ENCODE measurements around the gene A2M.

A2M gene

DNA sequence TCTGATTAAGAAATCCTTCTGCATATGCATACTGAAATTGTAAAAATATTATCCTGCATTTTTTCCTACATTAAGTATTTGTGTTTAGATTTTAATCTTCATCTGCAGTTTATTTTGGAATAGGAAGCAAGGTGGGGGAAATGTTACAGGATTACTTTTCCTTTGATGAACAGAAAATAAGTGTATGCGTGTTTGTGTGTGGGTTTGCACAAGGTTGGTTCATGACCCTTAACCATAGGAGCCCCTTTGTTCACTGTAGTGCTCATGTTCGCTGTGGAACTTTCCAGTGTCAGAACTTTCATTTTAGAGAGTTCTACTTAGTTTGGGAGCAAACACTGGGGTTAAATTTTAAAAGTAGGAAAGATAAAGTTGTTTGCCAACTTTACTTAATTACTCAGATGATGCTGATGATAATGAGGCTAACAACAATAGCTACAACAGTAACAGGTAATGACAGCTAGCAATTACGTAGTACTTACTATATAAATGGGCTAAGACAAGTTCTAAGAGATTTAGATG lies 6.4 kb upstream of the A2M start:
- no peak for FAIRE-seq
- no peak for DNase-seq (ENCODE audit: low spot score)

DNA sequence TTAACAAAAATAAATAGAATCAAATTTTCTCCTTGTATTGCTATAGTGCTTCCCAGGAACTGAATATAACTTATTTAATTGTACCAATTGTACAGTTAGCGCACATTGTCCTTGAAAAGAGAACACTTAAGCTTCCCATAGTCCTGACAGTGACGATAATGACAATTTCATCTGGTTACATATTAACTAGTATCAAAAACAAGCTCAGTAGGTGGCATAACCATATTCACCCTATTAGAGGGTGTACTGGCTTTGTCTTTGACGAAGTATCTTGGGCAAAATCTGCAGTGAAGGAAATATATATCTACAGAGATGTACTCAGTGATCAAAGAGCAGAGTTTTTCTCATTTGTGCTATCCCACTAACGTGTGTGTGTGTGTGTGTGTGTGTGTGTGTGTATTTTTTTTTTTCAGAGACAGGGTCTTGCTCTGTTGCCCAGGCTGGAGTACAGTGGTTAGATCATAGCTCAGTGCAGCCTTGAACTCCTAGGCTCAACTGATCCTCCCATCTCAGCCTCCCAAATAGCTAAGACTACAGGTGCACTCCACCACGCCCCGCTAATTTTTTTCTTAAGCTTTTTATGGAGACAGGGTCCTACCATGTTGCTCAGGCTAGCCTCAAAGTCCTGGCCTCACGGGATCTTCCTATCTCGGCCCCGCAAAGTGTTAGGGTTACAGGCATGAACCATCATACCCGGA lies 4.9 kb upstream of the A2M start:
- no peak for DNase-seq (ENCODE audit: low spot score)
- no peak for FAIRE-seq

DNA sequence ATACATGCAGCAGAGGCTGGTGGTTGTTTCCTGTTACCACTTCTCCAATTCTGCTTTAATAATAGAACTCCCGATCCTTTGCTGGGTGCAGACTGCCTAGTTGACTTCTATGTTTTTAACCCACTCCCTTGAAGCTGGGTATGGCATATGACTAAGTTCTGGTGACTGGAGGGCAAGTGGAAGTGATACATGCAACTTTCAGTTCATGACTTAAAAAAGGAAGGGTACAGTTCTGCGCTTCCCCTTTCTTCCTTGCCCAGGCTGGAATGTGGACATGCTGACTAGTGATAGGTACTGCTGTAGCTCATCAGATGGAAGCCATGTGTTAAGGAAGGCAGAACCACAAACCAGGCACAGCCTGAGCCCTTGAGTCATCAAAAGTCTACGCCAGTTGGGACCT lies 2.4 kb upstream of the A2M start:
- no peak for DNase-seq (ENCODE audit: low spot score)
- no peak for FAIRE-seq

DNA sequence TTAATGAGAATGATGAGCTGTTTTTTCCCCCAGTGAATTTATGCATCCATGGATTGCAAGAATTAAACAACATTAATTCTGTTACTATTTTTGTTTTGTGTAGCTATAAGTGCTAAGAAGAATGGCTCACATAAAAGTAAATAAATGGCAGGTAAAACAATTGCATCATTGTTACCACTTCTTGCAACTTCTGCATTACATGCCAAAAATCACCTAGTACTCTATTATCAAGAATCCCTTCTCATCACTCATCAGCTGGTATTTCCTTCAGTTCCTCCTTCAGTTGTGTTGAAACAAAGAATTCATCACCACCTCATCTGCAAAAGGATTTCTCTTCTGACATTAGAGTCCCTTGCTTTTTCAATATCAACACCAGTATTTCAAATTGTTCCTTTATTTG lies 773 bp downstream of the A2M start:
- no peak for FAIRE-seq

DNA sequence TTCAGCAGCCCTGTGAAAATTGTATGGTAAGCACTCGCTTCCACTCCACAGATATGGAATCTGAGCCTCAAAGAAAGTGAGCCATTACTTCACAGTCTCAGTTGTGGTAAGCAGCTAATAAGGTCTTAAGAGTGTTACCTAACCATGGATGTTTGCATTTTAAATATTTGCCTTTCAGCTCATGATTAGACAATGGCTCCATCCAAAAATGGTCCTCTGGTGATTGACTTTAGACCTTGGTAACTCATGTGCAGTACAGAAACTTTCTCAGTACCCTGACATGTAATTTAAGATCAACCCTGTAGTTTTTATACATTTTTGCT lies 1.8 kb downstream of the A2M start:
- DNase-seq (ENCODE audit: low spot score), result no peak
- FAIRE-seq, result no peak

More for the DNA sequence above, 773 bp downstream of the A2M start:
- DNase-seq (ENCODE audit: low spot score), result no peak

DNA sequence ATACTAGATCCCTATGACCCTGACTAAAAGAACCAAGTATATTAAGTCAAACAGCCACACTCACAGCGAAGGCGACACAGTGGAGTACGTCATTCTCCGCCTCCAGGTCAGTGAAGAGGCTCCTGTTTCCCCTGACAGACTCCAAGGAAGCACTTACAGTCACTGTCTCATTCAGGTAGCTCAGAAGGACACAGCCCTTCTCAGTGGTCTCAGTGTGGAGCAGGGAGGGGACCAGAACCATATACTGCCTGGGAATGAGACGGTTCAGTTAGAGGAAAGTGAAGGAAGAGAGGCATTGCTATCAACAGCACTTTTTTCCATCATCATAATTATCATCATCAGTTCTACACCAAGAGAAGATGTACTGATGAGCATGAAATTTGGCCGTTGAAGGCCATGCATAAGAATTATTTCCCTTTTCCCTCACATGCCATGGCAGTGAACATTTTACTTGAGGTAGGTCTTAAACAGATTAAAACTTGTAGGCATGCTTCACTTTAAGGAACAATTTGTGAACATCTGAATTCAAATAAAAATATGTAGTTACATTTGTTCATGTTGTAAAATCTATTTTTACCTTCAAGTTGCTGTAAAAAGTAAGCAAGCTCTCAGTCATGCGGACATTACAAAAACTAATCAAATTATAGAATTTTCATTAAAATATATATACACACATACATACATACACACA lies 2.3 kb downstream of the A2M start:
- DNase-seq (ENCODE audit: low spot score), result no peak
- no peak for FAIRE-seq

DNA sequence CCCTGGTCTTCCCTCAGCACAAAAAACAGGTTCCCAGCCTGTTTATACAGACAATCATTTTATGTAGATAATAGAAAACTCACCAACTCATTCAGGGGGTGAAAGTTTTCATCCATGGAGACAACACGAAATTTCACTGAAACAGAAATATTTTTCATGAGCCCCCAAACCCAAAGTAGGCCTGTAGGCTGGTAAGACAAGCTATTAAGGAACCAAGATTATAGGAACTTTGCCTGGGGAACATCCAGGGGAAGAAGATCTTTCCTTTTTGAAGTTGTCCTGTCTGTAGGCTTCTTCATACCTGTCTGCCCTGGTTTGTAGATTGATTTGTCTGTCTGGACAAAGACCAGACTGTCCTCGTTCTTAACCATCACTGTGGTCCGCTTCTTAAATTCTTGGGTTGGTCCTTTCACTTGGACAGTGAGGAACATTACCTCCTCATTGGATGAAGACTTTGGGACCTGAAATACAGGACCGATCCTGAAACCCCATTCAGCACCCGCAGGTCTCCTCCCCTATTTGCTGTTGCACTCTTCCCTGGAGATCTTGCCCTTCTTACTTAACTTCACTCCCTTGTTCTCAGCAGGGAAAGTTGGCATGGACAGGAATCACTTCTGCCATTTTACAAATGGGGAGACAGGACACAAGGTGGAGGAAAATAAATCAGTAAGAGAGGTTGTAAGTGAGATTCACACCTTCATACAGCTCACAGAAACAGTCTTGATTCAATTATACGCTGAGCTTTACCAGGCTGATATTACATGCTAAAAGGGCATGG lies 3.5 kb downstream of the A2M start:
- FAIRE-seq (no peak), DNase-seq (ENCODE audit: low spot score) (no peak)

DNA sequence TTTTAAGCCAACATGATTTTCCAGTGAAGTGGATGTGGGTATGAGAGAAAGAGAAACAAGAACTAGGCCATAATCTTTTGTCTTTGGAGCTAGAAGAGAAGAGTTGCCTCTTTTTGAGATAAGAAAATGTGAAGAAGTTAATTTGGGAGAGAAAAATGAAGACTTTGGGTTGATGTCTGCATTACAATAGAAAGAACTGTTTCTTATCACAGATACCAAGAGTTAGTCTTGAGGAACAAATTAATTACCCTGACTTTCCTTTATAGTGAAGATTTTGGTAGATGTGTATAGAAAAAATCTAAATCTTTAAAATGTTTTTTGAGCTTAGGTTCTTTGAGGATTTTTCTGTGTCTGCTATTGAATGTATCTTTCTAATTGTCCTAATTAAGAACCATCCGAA lies 4.2 kb downstream of the A2M start:
- FAIRE-seq (no peak), DNase-seq (ENCODE audit: low spot score) (no peak)

DNA sequence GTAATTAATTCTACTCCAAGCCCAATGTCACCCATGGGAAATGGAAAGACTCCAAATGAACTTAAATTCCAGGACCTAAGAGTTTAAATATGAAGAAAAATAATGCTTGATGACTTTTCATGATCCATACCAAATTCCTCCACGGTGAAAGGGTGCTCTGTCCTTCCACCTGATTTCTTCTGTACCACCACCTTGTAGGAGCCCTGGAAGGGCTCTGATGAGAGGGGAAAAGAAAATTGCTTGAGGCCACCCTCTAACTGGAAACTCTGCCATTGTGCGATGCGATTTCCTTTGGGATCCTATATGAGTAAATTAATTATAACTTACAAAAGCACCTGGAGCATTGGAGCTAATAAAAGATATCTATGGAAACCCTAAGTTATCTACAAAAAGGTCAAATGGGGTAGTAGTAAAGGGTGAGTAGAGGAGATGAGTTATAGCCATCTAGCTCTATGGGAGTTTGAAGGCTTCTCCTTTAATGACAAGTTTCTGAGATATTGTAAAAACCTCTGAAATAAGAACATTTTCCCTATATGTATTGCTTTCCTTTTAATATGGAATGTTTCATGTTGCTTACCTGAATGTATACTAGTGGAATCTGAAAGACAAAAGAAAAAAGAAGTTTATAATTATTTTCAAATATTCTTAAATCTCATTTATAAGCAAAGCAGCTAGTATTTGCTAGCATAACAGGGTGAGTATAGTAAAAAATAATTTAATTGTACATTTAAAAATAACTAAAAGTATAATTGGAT lies 5.8 kb downstream of the A2M start:
- DNase-seq (ENCODE audit: low spot score), result no peak
- FAIRE-seq, result no peak

DNA sequence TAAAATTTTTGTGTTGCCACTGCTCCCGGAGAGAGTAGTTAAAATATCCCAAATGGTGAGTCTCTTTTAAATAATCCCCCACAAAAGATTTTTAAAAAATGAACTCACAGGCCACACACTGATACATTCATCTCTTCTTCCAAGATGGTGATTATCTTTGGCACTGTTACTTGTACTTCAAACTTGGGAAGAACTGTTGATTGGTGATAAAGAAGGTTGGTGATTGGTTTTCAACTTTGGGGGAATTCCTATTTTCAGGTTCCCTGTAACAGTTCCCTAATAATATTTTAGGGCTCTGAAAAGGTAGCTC lies 6.6 kb downstream of the A2M start:
- FAIRE-seq, result no peak
- DNase-seq (ENCODE audit: low spot score), result no peak

DNA sequence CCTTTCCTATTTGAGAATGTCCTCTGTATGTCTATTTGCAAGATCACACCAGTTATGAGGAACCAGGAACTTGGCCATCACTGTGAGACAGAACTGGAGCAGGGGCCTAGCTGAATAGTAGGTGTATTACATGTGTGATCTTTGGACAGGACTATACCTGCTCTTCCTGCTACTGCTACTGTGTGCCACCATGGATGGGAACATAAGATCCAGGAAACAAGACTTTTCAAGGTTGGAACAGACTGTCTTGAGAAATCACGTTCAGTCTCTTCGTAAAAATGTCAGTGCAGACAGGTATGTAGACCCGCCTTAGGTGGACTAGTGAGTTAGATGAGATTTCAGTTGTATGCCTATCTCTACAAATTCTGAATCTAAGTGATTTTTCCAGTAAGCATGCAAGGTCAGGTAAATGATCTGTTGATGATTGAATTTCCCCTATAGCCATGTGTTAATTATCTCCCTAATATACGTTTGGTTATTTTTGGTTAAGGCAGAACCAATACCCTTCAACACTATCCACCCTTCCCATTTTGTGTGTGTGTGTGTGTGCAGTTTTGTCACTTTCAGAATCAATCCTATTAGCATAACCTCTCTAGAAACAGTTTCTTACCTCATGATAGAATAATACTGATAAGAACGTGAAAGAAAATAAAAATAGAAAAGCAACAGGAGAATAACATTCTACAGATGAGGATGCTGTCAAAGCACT lies 7.1 kb downstream of the A2M start:
- FAIRE-seq, result no peak
- no peak for DNase-seq (ENCODE audit: low spot score)

DNA sequence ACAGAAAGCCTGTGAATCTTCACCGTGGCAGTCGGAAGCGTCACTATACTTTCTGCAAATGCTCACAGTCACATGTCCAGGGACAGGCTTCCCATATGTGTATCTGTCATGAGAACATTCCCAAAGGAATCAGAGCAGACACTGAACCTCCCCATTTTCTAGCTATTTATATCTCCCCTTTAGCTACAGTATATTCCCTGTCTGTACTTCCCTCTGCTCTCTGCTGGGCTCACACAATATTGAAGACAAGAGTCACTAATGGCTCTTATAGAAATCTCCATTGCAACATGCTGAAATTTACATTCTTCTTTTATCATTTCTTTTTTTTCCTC lies 8.2 kb downstream of the A2M start:
- FAIRE-seq (no peak), DNase-seq (ENCODE audit: low spot score) (no peak)

DNA sequence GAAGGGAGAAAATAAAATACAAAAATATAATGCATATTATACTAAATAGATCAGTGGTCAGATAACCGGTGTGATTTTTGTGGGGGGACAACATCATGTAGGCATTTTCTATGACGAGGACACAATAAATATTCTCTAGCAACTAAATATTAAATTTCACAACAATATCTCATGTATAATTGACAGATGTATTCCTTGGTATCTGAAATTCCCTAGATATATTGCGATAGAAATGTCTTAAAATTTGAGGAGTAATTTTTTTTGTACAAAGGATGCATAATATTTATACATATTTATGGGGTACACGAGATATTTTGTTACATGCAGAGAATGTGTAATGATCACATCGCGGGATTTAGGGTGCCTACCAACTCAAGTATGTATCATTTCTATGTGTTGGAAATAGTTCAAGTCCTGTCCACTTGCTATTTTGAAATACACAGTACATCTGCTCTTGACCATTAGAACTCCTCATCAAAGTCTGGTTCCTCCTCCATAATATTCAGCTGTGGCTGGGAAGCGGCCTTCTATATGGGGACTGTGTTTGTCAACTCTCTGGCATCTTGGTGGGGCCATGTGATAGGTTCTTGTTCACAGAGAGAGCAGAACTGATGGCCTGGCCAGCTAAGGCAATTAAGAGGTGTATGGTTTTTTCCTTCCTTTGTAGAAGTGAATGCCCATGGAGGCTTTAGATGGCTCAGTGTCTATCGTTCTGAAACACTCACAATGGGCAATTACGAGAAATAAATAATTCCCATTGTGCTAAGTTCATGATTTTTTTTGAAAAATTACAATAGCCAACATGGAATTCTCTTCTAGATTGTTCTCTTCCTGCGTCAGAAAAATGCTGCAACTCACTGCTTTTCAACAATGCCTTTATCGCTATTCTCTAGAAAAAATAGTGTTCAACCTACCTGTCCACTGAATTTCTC lies 8.8 kb downstream of the A2M start:
- DNase-seq (ENCODE audit: low spot score) (no peak), FAIRE-seq (no peak)

DNA sequence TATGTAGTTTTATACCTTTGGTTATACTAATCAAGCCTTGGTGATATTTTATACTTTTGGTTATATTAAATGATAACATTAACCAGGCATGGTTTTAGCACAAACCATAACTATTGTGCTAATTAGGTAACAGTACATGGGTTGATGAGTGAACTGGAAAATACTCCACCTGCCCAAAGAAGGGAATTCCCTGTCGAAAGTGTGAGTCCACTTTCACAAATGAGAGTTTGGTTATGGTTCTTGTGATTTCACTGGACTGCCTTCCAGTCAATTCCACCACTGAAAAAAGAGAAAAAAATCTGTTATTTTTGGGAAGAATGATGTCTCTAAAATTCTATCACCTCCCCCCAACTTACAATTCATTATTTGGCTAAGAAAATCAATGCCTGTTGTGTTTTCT lies 9.7 kb downstream of the A2M start:
- FAIRE-seq, result no peak
- no peak for DNase-seq (ENCODE audit: low spot score)

DNA sequence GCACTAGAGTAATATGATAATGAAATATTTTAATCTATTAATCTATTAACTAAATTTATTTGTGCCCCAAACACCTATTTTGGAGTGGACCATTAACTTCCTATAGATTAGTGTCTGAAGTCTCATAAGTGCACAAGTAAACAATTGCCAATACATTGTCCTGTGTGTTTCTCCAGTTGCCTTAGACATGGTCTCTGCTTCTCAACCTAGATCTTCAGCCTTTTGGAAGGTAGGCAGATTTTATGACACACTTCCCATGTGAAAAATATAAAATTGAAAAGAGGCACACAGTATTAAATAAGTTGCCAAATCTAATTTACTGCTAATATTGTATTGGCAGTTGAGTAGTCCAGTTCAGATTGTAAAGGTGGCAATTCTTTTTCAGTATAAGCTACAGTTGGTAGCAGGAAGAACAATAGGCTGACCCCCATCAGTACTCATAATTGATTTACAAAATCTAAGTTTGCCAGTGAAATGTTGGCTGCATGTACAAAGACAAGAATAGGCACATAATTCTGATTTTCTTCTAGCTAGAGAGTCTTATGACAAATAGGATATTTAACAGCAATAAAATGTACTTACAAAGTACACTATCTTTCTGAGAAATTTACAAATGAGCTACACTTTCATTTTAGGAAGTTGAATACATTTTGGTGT lies 10.8 kb downstream of the A2M start:
- DNase-seq (ENCODE audit: low spot score) (no peak), FAIRE-seq (no peak)

DNA sequence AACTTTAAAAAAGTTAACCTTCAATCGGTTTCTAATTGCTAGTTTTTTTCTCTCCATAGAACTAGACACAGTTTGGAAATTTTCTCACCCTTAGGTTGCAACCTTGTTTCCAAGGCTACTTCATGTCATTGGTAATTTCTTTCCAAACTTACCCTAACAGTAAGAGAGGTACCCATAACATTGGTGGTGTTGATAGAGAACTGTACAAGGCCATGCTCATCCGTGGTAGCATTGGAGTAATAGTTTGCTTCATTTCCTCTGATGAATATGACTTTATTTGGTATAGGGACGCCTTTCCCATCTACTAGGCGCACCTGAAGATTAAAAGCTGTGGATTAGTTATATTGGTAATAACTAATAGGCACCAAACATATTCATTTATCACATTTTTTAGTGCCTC lies 11.6 kb downstream of the A2M start:
- FAIRE-seq, result no peak

DNA sequence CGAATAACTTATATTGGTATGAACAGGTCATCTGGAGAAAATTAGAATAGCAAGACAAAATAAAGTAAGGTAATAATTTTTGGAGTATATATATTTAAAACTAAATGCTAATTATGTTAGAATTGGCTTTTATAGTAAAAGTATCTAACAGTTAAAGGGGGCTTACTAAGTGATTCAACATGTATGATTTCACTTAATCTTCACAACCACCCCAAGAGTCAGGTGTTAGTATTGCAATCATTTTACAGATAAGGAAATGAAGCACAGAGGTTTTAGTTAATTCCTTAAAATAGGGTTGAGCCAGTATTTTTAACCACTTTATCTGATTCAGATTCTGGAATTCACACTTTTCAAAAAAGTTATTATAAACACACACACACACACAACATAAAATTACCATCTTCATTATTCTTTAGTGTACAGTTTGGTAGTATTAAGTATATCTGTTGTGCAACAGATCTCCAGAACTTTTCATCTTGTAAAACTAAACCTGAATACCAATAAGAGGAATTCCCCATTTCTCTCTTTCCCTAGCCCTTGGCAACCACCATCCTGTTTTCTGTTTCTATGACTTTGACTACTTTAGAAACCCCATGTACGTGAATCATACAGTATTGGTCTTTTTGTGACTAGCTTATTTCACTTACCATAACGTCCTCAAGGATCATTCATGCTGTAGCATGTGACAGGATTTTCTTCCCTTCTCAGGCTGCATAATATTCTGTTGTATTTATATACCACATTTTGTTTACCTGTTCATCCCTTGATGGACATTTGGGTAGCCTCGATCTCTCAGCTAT lies 12.5 kb downstream of the A2M start:
- no peak for FAIRE-seq
- DNase-seq (ENCODE audit: low spot score), result no peak

More for the DNA sequence above, 11.6 kb downstream of the A2M start:
- no peak for DNase-seq (ENCODE audit: low spot score)

DNA sequence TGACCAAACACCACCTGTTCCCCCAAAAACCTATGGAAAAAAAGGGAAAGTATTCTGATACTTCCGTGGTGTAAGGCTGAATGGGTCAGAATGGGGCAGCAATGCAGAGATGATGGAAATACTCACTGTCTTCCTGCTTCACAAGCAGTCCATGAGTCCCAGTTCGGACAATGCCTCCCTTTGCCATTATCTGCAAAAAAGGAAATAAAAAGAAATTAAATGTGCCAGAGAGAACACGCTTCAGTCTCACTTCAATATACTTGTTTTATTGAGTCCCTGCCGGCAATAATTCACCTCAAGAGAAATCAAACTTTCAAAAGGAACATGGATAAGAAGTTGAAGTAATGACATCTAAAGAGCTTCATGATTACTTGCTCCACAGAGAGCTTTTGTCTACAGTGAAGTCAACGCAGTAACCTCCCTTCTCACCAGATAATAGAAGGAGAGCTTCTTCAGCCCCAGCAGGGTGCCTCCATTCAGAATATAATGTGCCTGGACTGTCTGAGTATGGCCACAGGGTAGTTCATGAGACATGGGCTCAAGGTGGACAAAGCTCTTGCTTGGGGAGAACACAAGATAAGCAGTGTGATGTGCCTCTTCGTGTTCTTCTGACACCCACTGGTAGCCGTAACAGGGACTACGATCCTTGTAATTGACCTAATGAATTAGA lies 14.6 kb downstream of the A2M start:
- DNase-seq (ENCODE audit: low spot score), result no peak
- no peak for FAIRE-seq

Data from RCC 7860 (cell line).